OCI-LY1 (cell line): ENCODE results near the gene ARHGAP11B.

Experiments used
- EZH2 ChIP-seq: fragments of 200-600 bp; sonication (generic), shearing (Covaris generic); IDR thresholded peaks from 2 replicates; pipeline ENCODE4 v1.8.0; 2017; ENCODE audit warnings: borderline replicate concordance, mixed run types, mild to moderate bottlenecking, antibody characterized with exemption, low read length, moderate library complexity, mixed read lengths
- TF ChIP-seq, protein P1 (sequence below): fragments of 200-600 bp; sonication (generic), shearing (Covaris generic); IDR thresholded peaks from 2 replicates; pipeline ENCODE4 v1.5.1; 2017; ENCODE audit warnings: mild to moderate bottlenecking, antibody characterized with exemption, low read length, moderate library complexity, mixed read lengths

- TF ChIP-seq, protein P1, sequence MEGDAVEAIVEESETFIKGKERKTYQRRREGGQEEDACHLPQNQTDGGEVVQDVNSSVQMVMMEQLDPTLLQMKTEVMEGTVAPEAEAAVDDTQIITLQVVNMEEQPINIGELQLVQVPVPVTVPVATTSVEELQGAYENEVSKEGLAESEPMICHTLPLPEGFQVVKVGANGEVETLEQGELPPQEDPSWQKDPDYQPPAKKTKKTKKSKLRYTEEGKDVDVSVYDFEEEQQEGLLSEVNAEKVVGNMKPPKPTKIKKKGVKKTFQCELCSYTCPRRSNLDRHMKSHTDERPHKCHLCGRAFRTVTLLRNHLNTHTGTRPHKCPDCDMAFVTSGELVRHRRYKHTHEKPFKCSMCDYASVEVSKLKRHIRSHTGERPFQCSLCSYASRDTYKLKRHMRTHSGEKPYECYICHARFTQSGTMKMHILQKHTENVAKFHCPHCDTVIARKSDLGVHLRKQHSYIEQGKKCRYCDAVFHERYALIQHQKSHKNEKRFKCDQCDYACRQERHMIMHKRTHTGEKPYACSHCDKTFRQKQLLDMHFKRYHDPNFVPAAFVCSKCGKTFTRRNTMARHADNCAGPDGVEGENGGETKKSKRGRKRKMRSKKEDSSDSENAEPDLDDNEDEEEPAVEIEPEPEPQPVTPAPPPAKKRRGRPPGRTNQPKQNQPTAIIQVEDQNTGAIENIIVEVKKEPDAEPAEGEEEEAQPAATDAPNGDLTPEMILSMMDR: no peak
- no peak for TF ChIP-seq EZH2
These were observed 49.2 kb downstream of the ARHGAP11B start for GRCh38 chr15:30675126-30675525.
